Neural cell (in vitro differentiated cells): ENCODE data around the gene TPD52L1.

Experiments
- EP300 ChIP-seq: fragments of 450-650 bp; conservative IDR thresholded peaks from 2 replicates; pipeline ENCODE4 v1.6.1; 2014; ENCODE audit warnings: antibody characterized with exemption, mild to moderate bottlenecking, moderate library complexity; ENCODE audit not compliant: poor library complexity, severe bottlenecking
- EZH2 ChIP-seq: fragments of 200-600, 300-800 bp; shearing (Covaris generic), sonication (generic); IDR thresholded peaks from 2 replicates; pipeline ENCODE4 v1.6.1; 2014; ENCODE audit warnings: antibody characterized with exemption, low read length, borderline replicate concordance, mild to moderate bottlenecking; ENCODE audit not compliant: insufficient read depth, poor library complexity, severe bottlenecking
- MXI1 ChIP-seq: fragments of 450-650 bp; conservative IDR thresholded peaks from 2 replicates; pipeline ENCODE4 v1.6.1; 2014; ENCODE audit warnings: antibody characterized with exemption, mild to moderate bottlenecking; ENCODE audit not compliant: poor library complexity, severe bottlenecking
- SMC3 ChIP-seq: fragments of 450-650 bp; conservative IDR thresholded peaks from 2 replicates; pipeline ENCODE4 v1.6.1; 2014; ENCODE audit warnings: antibody characterized with exemption, mild to moderate bottlenecking, moderate library complexity; ENCODE audit not compliant: poor library complexity
- TAF1 ChIP-seq: IDR thresholded peaks from 2 replicates; pipeline ENCODE4 v1.6.1; 2012; ENCODE audit warnings: low read depth
- TF ChIP-seq, protein P1 (sequence below): fragments of 450-650 bp; IDR thresholded peaks from 2 replicates; pipeline ENCODE4 v1.5.1; 2014; ENCODE audit warnings: antibody characterized with exemption, mild to moderate bottlenecking, moderate library complexity; ENCODE audit not compliant: poor library complexity, severe bottlenecking
- TF ChIP-seq, protein P2 (sequence below): IDR thresholded peaks from 2 replicates; pipeline ENCODE4 v1.6.1; 2012; ENCODE audit warnings: borderline replicate concordance

DNA sequence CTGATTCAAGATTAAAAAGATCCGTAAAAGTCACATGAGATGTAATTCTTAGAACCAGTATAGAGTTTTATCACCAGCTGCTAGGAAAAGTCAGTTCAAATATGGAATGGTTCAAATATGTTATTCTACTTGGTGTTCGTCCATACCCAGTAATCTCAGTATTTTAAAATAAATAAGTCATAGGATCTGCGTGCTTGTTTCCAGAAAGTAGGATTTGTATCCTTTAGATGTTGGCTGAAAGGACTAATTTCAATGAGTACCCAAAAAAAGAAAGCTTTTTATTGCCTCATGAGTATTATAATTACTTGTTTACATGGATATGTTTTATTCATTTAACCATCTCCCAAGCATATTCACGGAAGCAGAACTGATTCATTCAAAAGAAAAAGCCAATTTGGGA is 12.2 kb downstream of the TPD52L1 start:
- TF ChIP-seq, protein P1, sequence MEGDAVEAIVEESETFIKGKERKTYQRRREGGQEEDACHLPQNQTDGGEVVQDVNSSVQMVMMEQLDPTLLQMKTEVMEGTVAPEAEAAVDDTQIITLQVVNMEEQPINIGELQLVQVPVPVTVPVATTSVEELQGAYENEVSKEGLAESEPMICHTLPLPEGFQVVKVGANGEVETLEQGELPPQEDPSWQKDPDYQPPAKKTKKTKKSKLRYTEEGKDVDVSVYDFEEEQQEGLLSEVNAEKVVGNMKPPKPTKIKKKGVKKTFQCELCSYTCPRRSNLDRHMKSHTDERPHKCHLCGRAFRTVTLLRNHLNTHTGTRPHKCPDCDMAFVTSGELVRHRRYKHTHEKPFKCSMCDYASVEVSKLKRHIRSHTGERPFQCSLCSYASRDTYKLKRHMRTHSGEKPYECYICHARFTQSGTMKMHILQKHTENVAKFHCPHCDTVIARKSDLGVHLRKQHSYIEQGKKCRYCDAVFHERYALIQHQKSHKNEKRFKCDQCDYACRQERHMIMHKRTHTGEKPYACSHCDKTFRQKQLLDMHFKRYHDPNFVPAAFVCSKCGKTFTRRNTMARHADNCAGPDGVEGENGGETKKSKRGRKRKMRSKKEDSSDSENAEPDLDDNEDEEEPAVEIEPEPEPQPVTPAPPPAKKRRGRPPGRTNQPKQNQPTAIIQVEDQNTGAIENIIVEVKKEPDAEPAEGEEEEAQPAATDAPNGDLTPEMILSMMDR = no peak
- TF ChIP-seq EP300 = no peak
- TF ChIP-seq EZH2 = no peak
- TF ChIP-seq, protein P2, sequence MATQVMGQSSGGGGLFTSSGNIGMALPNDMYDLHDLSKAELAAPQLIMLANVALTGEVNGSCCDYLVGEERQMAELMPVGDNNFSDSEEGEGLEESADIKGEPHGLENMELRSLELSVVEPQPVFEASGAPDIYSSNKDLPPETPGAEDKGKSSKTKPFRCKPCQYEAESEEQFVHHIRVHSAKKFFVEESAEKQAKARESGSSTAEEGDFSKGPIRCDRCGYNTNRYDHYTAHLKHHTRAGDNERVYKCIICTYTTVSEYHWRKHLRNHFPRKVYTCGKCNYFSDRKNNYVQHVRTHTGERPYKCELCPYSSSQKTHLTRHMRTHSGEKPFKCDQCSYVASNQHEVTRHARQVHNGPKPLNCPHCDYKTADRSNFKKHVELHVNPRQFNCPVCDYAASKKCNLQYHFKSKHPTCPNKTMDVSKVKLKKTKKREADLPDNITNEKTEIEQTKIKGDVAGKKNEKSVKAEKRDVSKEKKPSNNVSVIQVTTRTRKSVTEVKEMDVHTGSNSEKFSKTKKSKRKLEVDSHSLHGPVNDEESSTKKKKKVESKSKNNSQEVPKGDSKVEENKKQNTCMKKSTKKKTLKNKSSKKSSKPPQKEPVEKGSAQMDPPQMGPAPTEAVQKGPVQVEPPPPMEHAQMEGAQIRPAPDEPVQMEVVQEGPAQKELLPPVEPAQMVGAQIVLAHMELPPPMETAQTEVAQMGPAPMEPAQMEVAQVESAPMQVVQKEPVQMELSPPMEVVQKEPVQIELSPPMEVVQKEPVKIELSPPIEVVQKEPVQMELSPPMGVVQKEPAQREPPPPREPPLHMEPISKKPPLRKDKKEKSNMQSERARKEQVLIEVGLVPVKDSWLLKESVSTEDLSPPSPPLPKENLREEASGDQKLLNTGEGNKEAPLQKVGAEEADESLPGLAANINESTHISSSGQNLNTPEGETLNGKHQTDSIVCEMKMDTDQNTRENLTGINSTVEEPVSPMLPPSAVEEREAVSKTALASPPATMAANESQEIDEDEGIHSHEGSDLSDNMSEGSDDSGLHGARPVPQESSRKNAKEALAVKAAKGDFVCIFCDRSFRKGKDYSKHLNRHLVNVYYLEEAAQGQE = no peak
- TF ChIP-seq SMC3 = no peak
- TF ChIP-seq MXI1 = no peak
- no peak for TF ChIP-seq TAF1
